GM19328 (cell line): ENCODE results near the gene SLC45A1.

ENCODE experiments used
- ATAC-seq: cut with Tn5 transposase; IDR thresholded peaks from one replicate; pipeline ENCODE4 v1.9.1; 2021; ENCODE audit warnings: mild to moderate bottlenecking, moderate library complexity; ENCODE audit not compliant: unreplicated experiment

The SLC45A1 gene

DNA sequence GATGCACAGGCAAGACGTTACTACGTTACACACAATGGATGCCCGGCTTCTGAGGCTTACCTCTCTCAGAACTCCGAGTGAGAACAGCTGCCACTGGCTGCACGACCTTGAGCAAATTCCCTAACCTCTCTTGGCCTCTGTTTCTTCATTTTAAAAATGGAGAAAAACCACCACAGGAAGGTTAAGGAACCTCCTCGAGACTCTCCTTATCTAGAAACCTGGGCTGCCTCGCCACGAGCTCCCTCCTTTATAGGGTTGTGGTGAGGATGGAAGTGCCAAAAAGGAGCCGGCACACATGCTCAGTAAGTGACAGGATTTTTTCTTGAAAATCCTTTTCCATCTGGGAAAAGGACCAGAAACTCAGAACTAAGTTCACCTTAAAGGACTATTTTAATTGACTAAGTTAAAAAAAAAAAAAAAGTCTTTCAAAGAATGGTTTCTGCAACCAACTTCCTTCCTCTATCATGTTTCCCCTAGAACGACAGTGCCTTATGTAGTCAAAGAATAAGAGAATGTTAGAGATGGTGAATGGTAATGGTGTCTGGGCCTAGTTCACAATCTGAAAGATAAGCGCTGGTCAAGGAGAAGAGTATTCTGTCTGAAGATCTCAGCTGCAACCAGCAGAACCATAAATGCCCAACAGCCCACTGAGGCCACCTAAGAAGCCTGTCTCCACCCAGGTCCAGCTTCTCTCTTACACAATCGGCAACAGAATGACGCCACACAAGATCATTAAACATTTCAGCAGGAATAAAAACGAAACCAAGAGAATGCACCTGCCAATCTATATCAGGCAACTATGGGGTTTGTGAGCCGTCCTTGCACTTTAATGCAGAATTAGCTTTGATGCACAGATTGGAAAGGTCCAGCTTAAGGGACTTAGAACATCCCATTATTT is 64.9 kb downstream of the SLC45A1 start:
- no peak for ATAC-seq

DNA sequence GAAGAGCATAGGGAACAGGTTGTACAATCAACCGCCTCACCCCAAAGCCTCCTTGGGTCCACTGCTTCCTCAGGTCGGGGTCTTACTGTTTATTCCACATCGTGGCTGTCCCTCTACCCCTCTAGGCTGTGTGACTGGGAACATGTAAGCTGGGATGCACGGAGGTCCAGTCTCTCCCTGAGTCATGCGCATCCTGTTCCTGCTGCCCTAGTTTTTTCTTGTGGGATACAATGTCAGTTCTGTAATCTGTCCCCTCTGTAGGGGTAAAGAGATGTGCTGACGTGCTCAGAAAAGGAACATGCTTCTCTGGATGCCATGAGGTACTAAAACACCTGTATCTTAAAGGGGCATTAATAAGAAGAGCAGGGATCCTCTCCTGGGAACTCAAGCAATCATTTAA is 66.2 kb downstream of the SLC45A1 start:
- no peak for ATAC-seq

DNA sequence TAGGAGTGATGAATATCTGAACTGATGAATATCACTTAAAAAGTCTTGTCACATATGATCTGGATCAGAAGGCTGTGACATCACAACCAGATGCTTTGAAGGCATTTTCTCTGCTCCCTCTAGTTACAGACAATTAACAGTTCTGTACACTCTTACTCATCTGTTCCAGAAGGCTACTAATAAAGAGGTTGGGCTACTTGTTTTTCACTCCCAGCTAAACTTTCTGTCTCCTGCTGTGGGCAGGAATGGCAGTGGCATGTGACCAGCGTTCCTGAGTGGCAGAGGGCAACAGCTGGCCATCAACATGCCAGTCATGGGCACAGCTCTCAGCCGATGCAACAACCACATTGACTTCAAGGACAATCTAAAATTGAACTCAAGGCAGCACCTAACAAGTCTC is 66.7 kb downstream of the SLC45A1 start:
- no peak for ATAC-seq

DNA sequence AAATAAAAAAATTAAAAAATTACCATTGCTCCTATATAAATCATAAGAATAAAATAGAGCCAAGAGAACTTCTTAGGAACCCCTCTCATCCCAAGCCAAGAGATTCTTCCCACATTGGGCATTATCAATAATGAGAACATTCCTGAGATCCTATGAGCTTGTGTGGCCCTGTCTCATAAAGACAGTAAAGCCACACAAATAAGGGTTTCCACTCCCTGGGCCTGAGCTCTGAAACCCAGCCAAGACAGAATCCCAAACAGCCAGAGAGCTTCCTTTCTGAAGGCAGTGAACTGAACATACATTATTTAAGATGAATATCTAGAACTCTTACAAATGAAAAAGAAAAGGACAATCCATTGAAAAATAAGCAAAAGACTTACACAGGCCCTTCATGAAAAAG is 68.3 kb downstream of the SLC45A1 start:
- no peak for ATAC-seq

DNA sequence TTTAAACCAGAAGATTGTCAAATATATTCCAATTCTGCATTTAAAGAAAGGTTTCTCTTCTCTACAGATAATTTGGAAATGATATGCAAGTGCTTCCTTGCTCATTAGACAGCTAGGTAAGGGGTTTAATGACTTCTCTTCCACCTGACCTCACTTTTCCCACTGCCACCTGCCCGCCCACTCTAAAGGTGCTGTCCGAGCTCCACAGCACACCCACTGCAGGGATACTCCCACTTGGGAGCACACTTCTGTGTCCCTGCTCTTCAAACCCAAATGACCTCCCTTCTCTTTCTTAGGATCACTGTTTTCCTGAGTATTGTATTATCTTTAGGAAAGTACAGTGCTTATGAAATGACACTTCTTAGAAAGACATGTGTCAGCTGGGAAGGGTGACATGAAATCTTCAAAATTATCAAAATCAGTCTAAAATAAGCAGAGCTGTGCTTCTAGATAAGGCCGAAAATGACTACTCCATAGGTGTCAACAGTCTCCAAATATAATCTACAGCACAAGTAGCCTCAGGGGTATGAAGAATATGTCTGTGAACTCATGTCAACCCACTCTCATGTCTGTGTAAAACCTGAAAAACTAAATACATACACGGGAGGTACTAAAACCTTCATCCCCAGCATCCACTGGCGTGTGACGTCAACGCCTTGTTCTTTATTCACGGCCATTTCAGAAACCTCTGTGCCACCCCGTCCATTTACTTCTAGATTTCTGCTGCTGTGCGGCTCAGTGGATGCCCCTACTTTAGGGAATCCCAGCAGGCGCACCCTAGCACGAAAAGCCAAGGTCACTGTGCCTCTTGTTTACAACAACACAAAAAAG is 71.0 kb downstream of the SLC45A1 start:
- ATAC-seq: no peak

DNA sequence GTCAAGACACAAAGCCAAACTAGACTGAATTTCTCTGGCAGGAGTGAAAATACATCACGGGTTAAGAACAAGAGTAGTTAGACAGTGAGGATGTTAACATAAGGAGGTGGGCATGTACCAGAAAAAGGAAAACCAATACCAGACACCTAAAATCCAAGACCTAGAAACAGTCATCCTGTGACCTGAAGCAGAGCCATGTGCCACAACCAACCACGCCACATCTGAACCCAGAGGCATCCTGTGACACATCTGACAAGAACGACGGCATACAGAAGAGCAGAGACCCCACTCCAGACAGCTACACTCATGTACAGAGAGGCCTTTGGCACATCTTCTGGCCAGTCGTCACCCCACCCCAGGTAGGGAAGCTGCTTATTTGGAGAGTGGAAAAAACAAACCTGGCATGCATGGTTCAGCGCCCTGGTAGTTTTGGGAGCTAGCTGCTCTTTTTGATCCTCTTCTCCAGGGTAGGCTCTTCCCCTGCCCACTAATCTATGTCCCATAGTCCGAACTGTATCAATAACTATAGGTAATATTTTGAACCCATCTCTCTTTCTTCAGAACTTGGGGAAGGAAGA is 72.1 kb downstream of the SLC45A1 start:
- ATAC-seq: no peak

DNA sequence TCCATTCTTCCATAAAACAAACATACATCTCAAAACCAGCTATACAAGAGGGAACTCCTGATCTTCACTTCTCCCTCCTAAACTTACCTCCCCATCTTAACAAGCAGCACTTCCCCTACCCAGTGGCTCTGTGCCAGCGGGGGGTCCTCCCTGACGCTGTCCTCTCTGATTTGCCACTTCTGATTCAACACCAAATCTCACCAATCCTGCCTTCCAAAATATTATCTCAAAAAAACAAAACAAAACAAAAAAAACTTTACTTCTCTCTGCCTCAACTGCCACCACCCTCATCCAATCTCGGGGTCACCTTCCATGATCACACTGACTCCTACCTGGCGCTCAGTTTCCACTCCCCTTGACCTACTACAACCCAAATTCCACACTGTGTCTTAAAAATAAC is 72.8 kb downstream of the SLC45A1 start:
- ATAC-seq: no peak

DNA sequence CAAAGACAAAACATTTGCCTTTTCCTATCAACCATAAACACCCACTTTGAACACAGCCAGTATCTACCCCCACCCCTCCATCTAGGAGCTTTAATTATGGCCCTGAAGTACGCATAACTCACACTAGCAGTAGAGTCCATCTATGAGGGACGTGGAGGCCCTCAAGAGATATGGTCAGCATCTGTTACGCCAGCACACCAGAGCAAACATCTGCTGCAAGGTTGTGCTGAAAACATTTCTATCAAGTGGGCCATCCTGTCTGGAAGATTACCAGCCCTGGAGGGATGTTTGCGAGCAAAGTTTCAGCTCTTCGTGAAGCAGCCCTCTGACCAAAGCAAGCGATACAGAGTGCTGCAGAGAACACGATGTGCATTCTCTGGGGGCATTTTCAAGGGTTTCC is 74.6 kb downstream of the SLC45A1 start:
- no peak for ATAC-seq
